HT-29 (cell line): ENCODE data around the gene DHH. TPM values are rescaled to one million over a fixed set of nuclear protein-coding genes. Genes with fewer than 3 reads are reported as not detected.
"Not testable (repeated sequence)": the region's sequence is repeated elsewhere in the genome, so short reads cannot be mapped to it uniquely, and the experiment has no call there.

Experiments
- DNase-seq: peaks from one replicate; pipeline ENCODE4 v3.0.0-alpha.2; 2015; ENCODE audit warnings: low spot score
- total RNA-seq: library from RNA; depleted of rRNA; stranded (reverse); fragments of >200 nt; shearing (Covaris generic); gene quantifications from 2 replicates; pipeline ENCODE4 v1.2.3, GENCODE V29; 2014; rRNA removed

The DHH gene
- 0.28 TPM in 1 of 2 replicates, not detected in the other for total RNA-seq

DNA sequence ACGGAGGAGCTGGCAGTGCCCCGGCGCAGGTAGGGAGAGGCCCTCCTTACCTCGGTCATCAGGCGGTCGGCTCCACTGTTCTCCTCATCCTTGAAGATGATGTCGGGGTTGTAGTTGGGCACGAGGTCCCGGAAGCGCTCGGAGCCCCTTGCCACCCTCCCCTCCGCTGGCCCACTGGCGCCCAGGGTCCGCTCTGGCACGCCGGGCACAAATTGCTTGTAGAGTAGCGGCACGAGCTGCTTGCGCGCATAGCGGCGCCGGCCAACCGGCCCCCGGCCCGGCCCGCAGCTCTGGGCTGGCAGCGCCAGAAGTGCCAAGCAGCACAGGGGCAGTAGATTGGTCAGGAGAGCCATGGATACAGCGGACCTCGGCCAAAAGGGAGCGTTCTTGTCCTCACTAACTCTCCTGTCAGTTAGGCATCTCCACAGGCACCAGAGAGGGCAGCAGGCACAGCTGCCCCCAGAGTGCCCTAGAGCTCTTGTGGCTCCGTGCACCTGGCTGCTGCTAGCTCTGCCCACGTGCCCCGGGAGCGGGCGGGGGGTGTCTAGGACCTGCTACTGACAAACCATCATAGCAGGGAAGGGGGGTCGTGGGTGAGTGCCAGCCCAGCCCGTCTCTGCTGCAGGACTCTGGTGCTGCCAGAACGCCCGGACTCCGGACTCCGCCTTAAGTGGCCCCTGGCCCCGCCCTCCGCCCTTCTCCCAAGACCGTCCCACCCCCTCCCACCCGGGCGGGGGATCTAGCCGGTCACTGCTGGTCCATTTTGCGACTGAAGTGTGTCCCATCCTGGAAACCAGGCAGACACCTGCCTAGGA, at the start of gene DHH:
Gene DHH (minus strand): TSS at position 642 of the 815 bp plus-strand sequence. CDS start 289 bp downstream, at position 353.
- no peak for DNase-seq

GRCh38 chr12:49144384-49144783, 49.8 kb upstream of the DHH start:
- DNase-seq: no peak

GRCh38 chr12:49138999-49139398, 44.4 kb upstream of the DHH start:
- no peak for DNase-seq

DNA sequence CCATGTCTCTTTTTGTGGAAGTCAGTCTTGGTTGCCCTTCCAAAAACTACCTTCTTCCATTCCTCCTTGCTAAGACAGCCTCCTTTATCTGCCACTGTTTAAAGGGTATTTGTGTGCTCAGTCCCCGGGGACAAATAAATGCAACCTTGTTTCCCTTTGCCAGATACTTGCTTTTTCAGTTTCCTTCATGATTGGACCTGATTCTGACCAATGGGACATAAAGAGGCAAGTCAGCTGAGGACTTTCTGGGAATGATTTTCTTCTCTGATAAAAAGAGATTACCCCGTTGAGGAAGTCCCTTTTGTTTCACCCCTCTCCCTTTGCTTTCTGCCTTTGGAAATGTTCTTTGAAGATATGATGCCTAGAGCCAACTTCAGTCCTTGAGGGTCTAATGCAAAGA, 44.0 kb upstream of the DHH start:
- no peak for DNase-seq

- DNase-seq: no peak
These were observed 42.9 kb upstream of the DHH start for GRCh38 chr12:49137476-49137875.

GRCh38 chr12:49136997-49137396, 42.4 kb upstream of the DHH start:
- DNase-seq: not testable (repeated sequence)

DNA sequence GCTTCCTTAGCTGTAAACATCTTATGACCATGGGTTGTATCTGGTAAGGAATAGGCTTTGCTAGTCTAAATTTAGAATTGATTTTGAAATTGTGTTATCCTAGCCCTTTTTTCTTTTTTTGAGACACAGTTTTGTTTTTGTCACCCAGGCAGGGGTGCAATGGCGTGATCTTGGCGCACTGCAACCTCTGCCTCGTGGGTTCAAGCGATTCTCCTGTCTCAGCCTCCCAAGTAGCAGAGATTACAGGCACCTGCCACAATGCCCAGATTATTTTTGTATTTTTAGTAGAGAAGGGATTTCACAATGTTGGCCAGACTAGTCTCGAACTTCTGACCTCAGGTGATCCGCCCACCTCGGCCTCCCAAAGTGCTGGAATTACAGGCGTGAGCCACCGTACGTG, 39.0 kb upstream of the DHH start:
- DNase-seq: no peak

DNA sequence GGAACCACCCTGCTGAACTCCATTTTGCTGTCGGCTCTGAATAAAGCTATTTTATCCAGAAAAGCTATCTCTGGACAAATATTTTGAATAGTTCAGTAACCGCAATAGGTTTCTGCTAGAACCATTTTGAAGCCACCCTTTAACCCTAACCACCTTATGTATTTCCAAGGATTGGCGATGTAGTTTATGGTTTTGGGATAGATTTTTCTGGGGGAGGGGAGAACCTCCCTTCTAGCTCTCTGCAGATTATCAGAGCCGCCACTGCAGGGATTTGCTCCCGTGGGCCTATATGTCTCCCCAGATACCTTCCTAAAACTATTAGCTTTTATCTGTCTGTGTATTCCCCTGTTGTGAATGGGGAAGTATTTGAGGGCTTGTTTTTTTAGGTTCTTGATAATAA, 38.4 kb upstream of the DHH start:
- peak; percentile 11 for DNase-seq

DNA sequence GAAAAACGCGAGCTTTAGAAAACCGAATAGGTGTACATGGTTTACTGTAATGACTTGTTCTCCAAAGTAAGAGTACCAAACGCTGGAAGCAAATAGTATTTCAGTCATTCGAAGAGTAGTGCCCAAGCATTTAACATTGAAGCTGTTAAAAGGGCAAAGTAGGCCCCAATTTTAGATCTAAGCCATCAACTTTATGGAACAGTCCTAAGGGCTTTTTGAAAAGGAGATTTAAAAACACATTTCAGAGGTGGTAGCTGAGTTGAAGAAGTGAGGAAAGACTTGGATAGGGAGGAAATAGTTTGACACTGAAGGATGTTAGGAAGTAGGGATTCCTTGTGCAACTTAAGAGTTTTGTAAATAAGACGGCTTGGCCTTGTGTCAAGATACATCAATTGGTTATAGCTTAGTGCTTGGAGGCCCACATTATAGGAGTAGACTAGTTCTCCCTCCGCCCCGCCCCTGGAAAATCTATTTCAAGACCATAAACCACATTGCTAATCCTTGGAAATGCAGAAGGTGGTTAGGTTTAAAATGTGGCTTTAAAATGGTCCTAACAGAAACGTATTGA, 37.4 kb upstream of the DHH start:
- peak; percentile 68 for DNase-seq

- peak; percentile 89 for DNase-seq
These were observed 36.7 kb upstream of the DHH start, which contains the start of gene TUBA1B for GRCh38 chr12:49131051-49131893. Gene TUBA1B (minus strand): TSS chr12:49131395. CDS start chr12:49131300, 95 bp downstream.

DNA sequence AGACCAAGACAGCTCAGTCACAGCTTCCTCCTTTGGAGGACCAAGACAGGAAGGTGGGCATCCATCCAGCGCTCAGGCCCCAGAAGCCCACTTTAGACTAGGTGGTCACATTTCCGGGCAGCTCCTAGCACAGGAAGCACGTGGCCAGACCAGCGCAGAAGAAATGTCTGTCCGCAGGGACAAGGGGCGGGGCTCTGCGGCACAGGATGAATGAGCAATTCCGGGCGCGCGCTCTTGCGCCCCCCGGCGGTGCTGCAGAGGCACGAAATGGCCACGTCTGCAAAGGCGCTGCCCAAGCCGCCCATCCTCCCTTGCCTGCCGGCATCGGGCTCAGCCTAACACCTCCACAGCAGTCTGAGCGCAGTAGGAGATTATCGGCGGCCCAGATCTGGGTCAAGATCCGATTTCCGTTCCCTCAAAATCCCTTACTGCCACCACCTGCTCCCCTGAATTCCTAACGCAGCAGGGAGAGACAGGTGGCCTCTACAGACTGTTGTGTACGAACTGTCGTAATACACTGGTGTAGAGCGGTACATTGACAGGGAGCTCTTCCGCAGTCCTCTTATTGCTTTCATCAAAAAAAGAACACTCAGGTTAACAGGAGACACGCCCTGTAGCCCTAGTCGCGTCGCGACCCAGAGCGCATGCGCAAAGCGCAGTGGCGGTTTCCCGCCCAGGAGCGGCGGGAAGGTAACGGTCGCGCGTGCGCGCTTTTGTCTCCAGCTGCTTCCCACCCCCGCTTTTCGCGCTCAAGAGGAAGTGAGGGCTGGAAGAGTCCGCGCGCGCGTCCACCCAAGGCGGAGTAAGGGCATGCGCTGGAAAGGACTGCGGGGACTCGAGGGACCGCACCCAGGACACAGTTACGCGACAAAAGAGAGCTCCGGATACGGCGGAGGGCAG, 35.8 kb upstream of the DHH start:
- DNase-seq: peak; percentile 96

DNA sequence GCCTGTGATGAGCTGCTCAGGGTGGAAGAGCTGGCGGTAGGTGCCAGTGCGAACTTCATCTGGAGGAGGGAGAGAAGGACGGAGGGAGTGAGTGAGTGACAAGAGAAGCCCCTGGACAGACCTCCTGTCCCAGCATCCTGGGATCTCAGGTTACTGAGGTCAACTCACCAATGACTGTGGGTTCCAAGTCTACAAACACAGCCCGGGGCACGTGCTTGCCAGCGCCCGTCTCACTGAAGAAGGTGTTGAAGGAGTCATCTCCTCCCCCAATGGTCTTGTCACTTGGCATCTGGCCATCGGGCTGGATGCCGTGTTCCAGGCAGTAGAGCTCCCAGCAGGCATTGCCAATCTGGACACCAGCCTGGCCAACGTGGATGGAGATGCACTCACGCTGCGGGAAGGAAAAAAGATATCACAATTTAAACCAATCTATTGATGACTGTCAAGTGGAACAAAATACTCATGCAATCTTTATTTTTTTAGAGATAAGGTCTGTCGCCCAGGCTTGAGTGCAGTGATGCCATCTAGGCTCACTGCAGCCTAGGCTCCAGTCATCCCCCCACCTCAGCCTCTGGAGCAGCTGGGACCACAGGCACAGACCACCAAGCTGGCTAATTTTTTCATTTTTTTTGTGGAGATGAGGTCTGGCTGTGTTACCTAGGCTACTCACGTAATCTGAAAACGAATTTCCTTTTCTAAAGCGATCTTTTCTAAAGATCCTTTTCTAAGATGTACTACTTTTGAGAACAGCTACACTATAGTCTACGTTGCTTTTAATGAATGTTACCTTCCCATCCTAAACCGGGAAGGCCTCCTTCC, 34.9 kb upstream of the DHH start:
- DNase-seq: no peak

- not testable (repeated sequence) for DNase-seq
These were observed 33.4 kb upstream of the DHH start for GRCh38 chr12:49127971-49128370.

DNA sequence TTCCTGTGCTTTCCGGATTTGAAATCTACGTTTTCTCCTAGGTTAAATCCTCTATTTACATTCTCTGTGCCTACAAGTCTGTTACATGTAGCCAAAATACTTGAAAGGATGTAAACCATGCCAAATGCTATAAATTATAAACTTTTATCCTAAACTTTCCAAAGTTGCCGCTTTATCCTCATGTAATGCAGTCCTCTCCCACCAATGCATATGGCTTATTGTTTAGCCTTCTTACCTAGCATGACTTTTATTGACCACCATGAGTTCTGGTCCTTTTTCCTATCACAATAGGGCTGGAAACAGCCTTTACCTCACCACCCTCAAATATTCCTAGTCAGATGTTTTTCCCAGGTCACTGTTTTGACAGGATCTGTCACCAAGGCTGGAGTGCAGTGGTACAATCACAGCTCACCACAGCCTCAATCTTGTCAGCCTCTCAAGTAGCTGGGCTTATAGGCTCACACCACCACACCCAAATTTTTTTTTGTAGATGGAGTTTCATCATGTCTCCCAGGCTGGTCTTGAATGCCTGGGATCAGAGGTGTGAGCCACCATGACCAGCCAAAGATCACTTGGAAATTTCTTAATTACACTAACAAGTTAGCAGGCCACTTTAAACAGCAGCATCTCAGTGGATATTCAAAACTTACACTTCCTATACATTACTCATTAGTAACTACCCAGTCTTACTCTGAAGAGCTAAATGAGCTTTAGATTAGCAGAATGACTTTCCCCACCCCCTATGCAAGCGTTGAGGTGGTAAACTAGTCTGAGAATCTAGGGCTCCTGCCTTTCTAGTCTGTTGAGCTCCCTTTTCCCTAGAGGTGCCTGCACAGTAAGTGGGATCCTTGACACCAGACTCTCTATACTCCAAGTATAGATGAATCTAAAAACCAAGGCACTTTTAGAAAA, 32.5 kb upstream of the DHH start:
- peak; percentile 13 for DNase-seq

- peak; percentile 85 for DNase-seq
These were observed 26.6 kb upstream of the DHH start for GRCh38 chr12:49121047-49121696.

- no peak for DNase-seq
These were observed 16.6 kb upstream of the DHH start for GRCh38 chr12:49111206-49111605.

DNA sequence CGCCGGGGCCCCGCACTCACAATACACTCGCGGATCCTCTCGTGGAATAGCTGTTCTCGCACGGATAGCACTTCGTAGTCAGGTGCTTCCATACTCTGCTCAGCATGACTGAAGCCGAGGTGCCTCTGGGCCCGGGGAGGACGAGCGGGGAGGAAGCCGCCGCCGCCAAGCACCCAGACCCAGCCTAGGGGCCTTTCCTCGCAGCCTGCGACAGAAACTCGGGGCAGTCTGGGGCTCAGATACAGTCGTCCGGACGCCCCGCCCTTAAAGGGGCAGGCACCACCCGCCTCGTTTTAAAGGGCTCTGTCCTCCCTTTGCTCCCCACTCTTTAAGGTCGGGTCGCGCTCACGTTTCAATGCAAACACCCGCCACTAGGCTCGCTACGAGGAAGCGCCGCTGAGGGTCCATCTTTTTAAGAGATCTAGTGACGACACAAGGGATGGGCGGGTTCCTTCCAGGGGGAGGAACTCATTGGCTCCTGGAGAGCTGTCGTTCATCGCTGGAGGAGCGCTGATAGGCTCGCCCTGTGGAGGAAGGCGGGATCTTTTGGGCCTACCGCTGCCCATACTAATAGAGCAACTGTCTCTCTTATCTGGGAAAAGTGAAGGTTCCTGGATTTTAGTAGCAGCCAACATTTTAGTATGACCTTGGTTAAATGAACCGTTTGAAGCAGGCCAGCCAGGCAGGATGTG, 16.0 kb upstream of the DHH start, which contains the start of gene LMBR1L:
Gene LMBR1L (minus strand): TSS at position 384 of the 692 bp plus-strand sequence. CDS start 292 bp downstream, at position 92.
- DNase-seq: peak; percentile 98
